ENCODE results near the gene HLA-DOA.

Gene HLA-DOA

GRCh38 chr6:32977953-32978324 lies 31.5 kb downstream of the HLA-DOA start:
- no peak for DNase-seq (ENCODE audit: low read depth in 2 of 2)

DNA sequence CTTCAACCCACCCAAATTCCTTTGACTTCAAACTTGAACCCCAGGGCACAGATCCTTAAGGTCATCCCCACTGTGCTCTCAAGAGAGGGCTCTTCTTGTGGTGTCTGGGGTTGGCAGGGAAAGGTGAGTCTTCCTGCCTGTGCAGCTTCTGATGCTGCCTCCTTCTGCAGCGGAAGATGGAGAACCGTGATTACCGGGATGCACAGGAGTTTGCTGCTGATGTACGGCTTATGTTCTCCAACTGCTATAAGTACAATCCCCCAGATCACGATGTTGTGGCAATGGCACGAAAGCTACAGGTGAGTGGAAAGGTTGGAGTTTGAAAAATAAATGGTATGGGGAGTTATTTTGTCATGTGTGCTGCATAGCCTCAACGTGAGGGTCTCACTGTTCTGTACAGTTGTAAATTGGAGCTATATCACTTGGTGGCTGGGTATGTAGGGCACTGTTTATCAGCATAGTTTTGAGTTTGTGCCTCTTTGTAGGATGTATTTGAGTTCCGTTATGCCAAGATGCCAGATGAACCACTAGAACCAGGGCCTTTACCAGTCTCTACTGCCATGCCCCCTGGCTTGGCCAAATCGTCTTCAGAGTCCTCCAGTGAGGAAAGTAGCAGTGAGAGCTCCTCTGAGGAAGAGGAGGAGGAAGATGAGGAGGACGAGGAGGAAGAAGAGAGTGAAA lies 32.0 kb downstream of the HLA-DOA start:
- no peak for DNase-seq (ENCODE audit: low read depth in 2 of 2)

DNA sequence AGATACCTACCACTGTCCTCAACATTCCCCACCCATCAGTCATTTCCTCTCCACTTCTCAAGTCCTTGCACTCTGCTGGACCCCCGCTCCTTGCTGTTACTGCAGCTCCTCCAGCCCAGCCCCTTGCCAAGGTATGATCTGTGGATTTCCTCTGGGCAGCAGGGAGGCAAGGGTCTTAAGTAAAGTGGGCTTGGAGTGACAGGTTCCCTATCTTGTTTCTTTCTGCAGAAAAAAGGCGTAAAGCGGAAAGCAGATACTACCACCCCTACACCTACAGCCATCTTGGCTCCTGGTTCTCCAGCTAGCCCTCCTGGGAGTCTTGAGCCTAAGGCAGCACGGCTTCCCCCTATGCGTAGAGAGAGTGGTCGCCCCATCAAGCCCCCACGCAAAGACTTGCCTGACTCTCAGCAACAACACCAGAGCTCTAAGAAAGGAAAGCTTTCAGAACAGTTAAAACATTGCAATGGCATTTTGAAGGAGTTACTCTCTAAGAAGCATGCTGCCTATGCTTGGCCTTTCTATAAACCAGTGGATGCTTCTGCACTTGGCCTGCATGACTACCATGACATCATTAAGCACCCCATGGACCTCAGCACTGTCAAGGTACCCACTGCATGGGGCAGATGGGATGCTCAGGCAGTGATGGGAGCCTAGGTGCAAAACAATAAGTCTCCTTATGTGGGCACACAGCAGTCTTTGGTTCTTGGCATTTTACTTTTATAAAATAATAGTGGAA lies 32.9 kb downstream of the HLA-DOA start:
- DNase-seq (ENCODE audit: low read depth in 2 of 2): no peak

DNA sequence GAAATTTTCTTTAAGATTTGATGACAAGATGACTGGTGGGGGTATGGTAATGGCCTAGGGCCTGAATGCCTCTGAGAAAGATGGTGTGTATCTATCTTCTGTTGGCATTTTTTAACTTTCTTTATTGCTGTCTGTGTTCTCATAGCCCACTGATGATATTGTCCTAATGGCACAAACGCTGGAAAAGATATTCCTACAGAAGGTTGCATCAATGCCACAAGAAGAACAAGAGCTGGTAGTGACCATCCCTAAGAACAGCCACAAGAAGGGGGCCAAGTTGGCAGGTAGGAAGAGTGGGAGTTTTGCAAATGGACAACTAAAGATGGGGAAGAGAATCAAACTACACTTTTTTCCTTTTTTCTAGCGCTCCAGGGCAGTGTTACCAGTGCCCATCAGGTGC lies 33.5 kb downstream of the HLA-DOA start:
- DNase-seq (ENCODE audit: low read depth in 2 of 2): no peak

DNA sequence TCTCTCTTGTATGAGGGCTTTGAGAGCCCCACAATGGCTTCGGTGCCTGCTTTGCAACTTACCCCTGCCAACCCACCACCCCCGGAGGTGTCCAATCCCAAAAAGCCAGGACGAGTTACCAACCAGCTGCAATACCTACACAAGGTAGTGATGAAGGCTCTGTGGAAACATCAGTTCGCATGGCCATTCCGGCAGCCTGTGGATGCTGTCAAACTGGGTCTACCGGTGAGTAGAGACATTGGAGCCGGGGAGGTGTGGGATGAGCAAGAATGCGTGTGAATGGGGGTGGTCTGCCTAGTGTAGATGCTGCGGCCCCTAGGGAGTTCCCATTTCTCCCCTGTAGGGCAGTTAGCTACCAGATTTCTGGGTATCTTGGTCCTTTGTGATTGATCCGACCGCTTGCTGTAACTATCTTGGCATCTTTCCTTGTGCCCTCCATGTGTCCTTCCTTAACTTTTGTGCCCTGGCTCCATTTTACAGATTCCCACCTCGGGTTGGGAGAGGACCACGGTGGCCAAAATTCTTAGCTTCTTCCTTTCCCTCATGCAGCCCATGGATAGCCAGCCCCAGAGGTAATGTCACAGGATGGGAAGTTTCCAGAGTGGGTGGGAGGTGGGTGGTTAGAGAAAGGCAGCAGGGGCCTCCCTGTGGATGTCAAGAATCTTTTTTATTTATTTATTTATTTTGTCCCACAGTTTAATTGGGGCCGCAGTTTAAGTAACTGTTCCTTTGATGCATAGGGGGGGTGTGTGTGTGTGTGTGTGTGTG lies 34.7 kb downstream of the HLA-DOA start:
- no peak for DNase-seq (ENCODE audit: low read depth in 2 of 2)

DNA sequence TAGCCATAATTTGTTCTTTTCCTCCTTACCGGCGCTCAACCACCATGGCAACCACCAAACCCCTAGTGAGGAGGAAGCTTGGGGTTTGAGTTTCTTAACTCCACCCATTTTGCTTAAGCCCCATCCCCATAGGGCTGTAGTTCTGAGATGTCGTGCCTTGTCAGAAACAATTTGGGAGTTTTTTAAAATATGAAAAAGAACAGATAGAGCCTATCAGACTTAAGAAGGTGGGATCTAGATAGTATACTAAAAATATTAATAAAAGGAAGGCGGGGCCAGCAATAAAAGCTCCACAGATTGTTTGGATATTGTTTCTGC lies 35.4 kb downstream of the HLA-DOA start:
- DNase-seq (ENCODE audit: low read depth in 2 of 2): no peak

GRCh38 chr6:32973144-32974015 lies 36.0 kb downstream of the HLA-DOA start:
- no peak for DNase-seq (ENCODE audit: low read depth in 2 of 2)

GRCh38 chr6:32972353-32973143 lies 36.8 kb downstream of the HLA-DOA start:
- no peak for DNase-seq (ENCODE audit: low read depth in 2 of 2)

DNA sequence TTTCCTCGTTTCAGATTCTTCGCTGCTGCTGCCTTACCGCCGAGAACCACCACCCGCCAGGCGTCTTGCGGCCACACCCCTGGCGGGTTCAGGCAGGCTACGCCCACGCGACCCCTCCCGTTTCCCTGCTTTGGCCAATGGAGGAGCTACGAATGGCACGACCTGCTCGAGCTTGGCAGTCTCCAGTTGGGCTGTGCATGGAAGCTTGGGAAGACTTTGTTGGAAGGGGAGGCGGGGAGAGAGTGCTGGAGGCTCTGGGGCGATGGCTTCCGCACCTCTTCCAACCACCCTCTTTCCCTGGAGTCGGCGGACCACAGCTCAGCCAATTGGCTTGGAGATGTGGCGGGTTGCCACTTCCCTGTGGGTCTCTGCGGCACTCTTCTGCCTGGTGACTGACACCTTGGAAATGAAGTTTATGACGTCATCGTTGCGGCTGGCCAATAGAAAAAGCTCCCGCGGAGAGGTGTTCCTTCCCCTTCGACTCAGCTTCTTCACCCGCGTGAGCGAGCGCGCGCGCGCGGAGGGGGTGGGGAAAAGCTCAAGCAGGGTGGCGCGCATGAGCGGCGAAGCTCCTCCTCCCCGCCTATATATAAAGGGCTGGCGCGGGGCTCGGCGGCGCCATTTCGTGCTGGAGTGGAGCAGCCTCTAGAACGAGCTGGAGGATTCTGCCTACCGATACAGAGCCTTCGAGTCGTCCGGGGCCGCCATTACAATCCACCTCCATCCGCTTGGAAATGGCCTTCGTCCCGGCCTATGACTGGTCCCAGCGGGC lies 37.6 kb downstream of the HLA-DOA start:
- DNase-seq (ENCODE audit: low read depth in 2 of 2): peak; percentile 100

GRCh38 chr6:32971242-32971580 lies 38.2 kb downstream of the HLA-DOA start:
- DNase-seq (ENCODE audit: low read depth in 2 of 2): no peak

DNA sequence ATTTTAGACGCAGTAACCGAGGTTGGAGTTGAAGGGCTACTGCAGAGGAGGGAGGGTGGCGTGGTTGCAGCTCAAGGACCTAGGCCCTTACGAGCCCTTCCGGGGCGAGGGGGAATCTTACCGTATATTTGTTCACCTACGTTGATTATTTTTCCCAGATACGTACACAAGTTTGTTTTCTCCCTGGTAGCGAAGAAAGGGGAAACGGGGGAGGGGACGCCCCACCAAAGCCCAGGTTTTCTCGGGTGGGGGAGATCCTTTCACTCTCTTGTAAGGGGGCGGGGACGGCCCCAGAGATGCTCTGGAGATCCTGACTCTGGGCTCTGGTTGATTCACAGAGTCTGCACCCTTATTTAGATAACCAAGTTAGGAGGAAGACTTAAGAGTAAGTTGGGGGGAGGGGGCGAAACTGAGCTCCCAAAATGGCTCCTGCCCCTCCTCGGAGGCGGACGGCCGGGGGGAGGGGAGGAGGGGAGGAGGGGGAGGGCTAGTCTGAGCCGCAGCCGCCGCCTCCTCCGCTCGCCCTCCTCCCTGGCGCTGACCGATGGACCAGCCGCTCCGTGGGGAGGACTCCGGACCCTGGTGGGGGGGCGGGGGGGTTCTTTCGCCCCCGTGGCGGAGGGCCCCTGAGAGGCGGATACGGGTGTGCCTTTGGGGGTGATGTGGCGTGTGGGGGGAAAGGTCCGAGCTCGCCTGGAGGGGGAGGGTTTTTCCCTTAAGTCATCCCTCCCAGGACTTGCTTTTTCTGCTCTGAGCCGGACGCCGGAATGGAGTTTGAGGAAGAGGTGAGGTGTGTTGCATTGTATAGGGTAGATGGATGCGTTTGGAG lies 38.8 kb downstream of the HLA-DOA start:
- DNase-seq (ENCODE audit: low read depth in 2 of 2): peak; percentile 87

DNA sequence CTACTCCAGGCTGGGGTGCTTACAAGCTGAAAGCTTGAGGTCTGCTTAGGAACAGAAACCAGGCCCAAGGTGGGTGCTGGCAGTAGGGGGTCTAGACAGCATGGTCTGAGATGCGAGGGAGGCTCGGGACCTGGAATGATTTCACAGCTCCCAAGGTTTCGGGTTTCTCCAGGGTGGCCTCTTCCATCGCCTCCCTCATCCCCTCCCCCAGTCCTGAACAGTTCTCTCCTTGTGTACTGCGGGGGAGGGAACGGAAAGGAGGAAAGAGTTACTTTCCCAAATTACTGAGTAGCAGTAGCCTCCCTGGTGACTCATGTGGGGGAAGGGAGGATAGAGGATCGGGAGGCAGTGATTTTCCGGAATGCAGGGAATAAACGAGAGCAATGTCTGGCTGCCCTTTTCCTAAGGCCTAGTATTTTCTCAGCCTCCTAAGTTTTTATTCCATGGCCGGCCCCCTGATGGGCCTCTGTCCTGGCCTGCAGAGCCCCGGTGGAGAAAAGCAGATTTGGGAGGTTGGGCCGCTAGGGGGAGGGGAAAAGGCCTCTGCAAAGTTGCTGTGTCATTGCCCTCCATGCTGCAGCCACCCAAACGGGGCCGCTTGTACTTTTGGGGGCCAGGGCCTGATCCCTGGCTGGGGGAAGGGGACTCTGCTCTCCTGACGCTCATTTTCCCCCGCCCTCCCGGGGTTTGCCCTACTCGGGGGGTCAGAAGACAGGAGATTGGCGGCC lies 39.5 kb downstream of the HLA-DOA start:
- peak; percentile 98 for DNase-seq (ENCODE audit: low read depth in 2 of 2)

- peak; percentile 64 for DNase-seq (ENCODE audit: low read depth in 2 of 2)
Measured at GRCh38 chr6:32968867-32969684, 40.3 kb downstream of the HLA-DOA start.

GRCh38 chr6:32968093-32968866 lies 41.1 kb downstream of the HLA-DOA start, which contains the start of gene BRD2:
Gene BRD2, plus strand, starts transcription at chr6:32968594. Its CDS starts 4,305 bp downstream, at chr6:32972899.
- peak; percentile 92 to 93 for DNase-seq (ENCODE audit: low read depth in 2 of 2)

DNA sequence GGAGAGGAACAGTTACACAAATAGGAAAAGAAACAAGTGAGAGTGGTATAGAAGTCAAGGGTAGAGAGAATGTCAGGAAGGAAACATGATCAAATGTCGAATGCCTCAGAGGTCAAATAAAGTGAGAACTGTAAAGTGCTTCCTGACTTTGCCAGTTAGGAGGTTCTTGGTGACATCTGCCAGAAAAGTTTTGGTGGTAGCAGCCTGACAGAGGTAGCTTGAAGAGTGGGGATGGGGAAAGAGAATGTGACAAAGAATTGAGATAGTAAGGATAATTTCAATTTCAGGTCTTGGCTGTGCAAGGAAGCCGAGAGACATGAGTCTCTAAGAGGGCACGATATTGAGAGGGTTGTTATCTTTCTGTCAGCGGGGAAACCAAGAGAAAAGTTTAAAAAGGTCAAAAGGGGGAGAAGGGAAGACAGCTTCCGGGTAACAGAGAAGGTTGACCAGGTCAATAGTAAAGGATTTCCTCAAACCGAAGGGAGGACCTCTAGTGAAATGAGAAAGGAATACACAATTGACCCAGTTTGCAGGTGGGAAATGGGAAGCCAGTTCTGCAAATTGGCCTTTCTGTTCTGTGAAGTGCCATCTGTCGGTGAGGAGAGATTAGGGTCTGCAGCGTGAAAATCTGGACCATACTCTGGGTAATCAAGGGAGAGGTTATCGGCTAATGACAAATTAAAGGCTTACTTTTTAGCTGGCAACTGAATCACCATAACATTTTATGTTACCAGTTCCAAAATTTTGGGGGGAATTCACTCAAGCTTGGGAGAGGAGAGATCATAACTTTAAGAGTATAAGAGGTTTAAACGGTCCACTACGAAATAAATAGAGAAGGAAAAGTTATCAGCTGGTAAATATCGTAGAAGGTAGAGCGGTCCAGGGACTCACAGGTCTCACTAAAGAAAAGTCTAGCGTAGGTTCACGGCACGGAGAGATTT lies 42.0 kb downstream of the HLA-DOA start:
- no peak for DNase-seq (ENCODE audit: low read depth in 2 of 2)

GRCh38 chr6:32964776-32965175 lies 44.6 kb downstream of the HLA-DOA start:
- no peak for DNase-seq (ENCODE audit: low read depth in 2 of 2)

Data from fibroblast of skin of left biceps (primary cell).